HG03571 (cell line): Measurements from ENCODE around the gene CLEC4F.

Experiments
- ATAC-seq: cut with Tn5 transposase; IDR thresholded peaks from one replicate; pipeline ENCODE4 v1.9.1; 2021; ENCODE audit not compliant: unreplicated experiment

CLEC4F gene

DNA sequence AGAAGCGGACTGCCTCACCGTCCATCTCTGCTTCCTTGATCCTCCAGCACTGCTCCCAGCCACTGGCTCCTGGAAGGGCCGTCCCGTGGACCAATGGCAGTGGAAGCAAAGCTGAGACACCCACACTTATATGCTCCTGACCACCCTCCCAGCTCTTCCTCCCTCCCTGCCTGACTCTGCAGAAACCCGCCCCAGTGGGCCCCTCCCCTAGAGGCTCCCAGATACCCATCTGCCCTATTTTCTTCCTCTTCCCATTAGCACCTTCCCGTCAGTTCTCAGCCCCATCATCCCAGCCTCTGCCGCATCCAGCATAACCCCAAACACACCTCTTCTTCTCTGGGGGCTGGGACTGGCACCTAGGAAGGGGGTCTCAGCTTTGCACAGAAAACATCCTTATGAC is at the start of gene CLEC4F:
Gene CLEC4F (minus strand): TSS at position 101 of the 400 bp plus-strand sequence. CDS start 76 bp downstream, at position 25.
- ATAC-seq, result no peak

GRCh38 chr2:70868970-70869369 is 48.6 kb upstream of the CLEC4F start:
- no peak for ATAC-seq

GRCh38 chr2:70861777-70862625 is 41.6 kb upstream of the CLEC4F start:
- ATAC-seq, result no peak

DNA sequence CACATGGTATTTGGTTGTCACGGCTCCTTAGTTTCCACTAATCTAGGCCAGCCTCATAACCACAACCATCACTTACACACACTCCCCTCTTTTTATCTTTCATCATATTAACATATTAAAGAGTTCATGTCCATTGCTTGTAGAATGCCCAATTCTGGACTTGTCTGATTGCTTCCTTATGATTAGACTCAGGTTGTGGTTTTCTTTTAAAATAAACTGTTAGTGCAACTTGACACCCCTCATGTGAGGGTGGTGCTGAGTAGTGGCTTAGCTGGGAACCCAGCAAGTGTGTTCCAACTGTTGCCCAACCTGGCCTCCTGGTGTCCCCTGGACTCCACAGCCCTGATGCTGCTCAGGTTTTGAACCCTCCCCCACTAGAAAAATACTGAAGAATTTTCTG is 35.3 kb upstream of the CLEC4F start:
- no peak for ATAC-seq

- no peak for ATAC-seq
These were observed 34.0 kb upstream of the CLEC4F start for GRCh38 chr2:70854411-70854810.

GRCh38 chr2:70852824-70853223 is 32.4 kb upstream of the CLEC4F start:
- ATAC-seq, result no peak

DNA sequence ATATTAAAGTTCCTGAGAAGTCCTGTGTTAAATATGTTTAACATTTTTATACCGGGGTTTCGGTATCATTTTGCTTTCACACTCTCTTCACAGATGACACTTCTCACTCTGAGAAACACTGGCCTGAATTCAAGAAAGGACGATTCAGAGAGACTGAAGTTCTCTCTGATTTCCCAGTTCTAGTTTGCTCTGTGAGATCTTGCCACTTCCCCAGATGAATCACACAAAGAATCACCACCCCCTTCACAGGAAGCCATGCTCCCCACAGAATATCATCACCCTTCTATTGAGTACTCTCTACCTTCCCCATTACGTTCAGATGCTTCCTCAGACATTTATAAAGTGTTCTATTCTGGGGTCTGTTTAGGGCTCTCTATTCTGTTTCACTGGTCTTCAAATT is 31.3 kb upstream of the CLEC4F start:
- ATAC-seq, result no peak

GRCh38 chr2:70850925-70851324 is 30.5 kb upstream of the CLEC4F start:
- ATAC-seq, result no peak

- no peak for ATAC-seq
These were observed 22.0 kb upstream of the CLEC4F start for GRCh38 chr2:70842401-70842800.

DNA sequence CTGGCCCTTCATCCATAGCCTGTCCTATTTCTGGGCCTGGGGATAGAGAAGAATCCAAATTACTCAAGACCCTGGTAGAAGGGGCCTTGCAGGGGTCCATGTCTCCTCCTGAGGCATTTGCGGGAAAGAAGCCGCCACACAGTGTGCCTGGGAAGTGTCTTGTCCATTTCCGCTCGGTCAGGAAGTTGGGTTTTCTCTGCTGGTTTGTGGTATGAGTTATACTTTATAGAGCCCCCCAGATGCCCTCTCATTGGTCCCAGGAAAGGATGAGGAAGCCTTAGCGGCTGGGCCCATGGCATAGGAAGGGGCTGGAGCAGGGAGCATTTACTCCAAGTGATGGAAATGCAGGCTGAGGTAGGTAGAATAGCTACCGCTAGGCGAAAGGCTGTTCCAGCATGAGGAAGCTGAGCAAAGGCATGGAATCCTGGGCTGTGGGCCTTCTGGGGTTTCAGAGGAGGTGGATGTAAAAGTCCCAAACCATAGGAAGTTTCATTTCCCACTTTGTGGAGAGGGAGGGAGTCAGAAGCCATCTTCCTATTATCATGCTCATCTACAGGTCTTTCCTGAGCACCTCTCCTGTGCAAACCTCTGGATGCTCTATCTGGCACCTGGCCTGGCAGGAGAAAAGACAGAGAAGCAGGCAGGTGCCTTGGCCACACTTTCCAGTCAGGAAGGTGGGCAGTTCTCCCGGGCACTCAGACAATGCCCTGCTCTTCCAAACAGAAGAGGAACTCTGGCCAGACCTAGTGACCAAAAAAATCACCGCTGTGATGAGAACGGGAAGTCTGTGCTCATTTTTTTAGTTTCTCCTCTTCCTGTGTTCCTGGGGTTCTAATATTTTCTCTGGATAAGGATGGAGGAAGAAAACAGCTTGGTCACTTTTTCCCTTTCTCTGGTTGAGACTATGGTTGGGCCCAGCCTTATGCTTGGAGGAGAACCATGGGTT is 17.9 kb upstream of the CLEC4F start:
- ATAC-seq, result no peak

GRCh38 chr2:70835643-70836042 is 15.2 kb upstream of the CLEC4F start, which contains the start of gene CD207:
TSS of gene CD207 (minus strand) at chr2:70835816. CDS start at chr2:70835776, 40 bp downstream.
- ATAC-seq, result no peak

GRCh38 chr2:70834881-70835280 is 14.5 kb upstream of the CLEC4F start:
- no peak for ATAC-seq

- no peak for ATAC-seq
These were observed 13.7 kb upstream of the CLEC4F start for GRCh38 chr2:70834106-70834505.

DNA sequence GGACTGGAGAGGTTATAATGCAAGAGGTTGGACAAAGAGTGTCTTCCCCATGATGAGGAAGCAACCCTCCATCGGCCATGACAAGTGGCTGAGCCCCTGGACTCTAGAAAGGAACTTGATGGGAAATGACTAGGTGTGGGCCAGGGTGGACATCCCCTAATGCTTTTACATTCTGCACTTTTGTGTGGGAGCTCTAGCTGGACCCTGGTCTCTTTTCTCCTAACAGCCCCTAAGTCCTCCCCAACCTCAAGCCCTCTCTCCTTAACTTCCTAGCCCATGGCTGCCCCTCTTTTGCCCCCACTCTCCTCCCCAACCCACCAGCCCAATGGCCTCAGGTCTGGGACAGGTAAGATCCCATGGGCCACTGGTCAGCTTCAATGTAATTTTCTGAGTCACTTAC is 12.8 kb upstream of the CLEC4F start:
- ATAC-seq, result no peak

- ATAC-seq, result no peak
These were observed 12.0 kb upstream of the CLEC4F start for GRCh38 chr2:70832386-70832785.

GRCh38 chr2:70831861-70832260 is 11.5 kb upstream of the CLEC4F start:
- no peak for ATAC-seq

GRCh38 chr2:70830366-70830765 is 10.0 kb upstream of the CLEC4F start:
- no peak for ATAC-seq

DNA sequence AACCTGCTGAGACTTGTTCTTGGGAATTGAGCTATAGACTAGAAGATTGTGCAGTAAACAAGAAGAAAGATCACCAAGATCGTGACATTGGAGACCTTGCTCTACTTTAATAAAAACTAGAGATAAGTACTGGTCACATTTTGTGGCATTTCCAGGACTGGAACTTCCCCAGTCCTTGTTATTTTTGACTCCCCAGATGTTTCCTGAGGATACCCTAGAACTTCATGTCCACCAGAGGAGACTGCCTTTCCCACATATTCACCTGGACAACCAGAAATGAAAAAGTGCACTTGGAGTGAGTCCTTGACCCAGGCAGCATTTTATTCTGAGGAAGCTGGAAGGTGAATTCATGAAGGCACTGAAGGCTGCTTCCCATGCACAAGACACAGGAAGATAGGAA is 9.5 kb upstream of the CLEC4F start:
- ATAC-seq, result no peak

DNA sequence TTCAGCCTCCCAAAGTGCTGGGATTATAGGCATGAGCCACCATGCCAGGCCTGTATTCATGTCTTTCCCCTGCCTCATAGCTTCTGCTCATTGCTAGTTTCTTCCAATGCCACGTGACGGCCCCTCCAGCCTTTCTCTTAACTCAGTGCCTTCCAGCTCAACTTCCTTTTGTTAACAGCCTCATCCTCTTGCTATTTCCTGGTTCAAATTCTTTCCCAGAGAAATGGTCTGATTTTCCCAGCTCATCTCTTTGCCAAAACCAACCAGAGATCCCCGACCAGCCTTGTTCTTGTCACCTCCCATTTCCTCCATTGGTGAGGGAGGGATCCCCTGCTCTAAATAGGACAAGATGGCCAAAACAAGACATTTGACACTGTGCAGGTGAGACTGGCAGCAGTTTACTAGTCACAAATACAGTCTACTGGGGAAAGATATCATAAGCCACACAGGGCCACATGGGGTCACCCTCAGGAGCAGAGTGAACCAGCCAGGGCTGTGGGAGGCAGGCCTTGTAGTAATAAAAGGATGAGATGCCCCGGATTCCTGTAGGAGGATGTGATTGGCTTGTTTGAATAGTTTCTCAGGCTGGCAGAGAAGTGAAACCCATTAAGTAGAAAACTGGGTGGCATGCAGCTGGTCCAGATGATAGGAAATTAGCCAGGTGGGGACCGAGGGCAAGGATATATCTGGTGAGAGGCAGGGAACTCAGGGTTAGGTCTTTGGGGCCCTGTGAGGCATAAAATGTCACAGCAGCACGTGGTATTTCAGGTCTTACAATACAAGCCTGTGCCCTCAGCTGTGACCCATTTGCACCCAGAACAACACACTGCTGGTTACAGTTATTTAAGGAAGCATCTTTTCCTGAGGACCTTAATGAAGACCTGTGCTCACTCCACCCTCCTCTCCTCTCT is 8.8 kb upstream of the CLEC4F start:
- ATAC-seq, result no peak

- ATAC-seq, result no peak
These were observed 7.7 kb upstream of the CLEC4F start for GRCh38 chr2:70828115-70828514.

DNA sequence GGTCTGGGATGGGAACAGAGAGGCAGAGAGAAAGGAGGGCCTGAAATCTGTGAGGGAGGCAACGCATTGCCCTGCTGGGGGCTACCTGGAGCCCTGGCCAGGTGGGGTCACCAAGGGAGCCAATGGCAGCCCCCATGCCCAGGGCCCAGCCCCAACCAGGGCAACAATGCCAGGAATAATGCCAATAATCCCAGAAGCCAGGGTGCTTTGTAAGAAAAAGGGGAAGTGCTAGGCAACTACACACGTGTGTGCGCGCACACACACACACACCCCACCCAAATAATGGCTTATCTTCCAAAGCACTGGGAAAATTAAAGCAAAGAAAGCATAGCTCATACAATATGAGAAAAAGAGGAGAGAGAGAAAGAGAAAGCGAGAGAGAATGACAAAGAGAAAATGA is 7.0 kb upstream of the CLEC4F start:
- no peak for ATAC-seq
